Activated CD4-positive, alpha-beta T cell treated with anti-CD3 and anti-CD28 coated beads for 4 hours (primary cell): ENCODE measurements around the gene EVPLL.
"Not testable (repeated sequence)": the region's sequence is repeated elsewhere in the genome, so short reads cannot be mapped to it uniquely, and the experiment has no call there.

Source experiments
- DNase-seq, 2 donors: peaks; one replicate each; pipeline ENCODE4 v3.0.0-alpha.2; 2020

EVPLL gene

DNA sequence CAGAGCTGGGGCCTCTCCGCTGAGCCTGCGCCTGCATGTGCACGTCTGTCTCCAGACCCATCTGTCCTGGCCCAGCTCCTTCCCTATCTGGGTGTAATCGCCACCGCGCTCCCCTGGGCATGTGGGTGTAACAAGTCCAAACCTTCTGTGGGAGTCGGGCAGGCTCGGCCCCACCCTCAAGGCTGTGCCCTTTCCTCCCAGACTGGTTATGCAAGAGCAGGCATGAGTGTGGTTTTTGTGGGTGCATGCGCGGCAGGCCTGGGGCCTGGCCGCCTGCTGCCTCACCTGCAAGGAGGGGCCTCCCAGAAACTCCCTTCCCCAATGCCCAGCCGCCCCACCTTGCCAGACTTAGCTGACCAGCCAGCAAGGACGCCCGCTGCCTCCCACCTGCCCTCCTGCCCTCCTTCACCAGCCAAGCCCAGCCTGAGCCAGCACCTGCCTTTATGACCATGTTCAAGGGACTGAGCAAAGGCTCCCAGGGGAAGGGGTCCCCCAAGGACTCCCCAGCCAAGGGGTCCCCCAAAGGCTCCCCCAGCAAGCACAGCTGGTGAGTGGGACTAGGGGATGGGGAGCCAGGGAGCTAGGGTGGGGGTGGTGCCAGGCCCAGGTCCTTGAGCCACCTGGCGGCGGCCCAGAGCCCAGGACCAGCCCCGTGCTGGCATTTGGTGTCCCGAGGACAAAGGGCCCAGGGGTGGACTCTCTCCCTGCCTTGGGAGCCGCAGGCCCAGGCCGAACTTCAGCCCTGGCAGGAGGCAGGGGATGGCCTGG, at the start of gene EVPLL:
EVPLL (plus strand) TSS at position 342 of the 768 bp plus-strand sequence. CDS start 3,160 bp downstream, outside the sequence.
- DNase-seq: no peak

- no peak for DNase-seq
These were observed 48.9 kb upstream of the EVPLL start for GRCh38 chr17:18328643-18329204.

- DNase-seq: no peak
These were observed 45.7 kb upstream of the EVPLL start for GRCh38 chr17:18331879-18332278.

DNA sequence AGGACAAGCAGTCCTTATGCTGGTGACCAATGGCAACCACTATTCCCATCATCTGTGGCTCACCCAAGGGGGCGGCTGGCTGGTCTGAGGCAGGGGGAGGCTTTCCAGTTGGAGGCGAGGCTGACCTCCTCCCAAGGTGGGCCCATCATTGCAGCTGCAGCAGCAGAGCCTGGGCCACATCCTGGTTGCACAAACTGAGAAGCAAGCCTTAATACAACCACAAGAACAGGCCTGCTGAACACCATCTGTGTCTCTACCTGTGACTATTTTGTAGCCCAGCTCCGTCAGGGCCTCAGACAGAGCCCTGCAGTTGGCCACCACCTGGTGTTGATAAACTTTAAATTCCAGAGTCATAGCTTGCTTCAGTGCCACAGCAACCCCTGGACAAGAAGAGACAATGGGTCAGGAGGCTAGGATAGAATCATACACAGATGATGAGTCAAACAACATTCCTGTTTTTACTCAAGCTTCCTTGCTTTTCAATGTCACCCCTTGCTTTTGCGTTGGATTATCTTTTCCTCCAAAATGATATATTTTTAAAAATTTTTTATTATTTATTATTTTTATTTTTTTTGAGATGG, 44.6 kb upstream of the EVPLL start:
- no peak for DNase-seq

DNA sequence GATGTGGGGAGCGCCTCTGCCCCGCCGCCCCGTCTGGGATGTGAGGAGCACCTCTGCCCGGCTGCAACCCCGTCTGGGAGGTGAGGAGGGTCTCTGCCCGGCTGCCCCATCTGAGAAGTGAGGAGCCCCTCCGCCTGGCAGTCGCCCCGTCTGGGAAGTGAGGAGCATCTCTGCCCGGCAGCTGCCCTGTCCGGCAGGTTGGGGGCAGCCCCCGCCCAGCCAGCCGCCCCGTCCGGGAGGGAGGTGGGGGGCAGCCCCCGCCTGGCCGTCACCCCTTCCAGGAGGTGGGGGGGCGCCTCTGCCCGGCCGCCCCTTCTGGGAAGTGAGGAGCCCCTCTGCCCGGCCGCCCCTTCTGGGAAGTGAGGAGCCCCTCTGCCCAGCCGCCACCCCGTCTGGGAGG, 39.4 kb upstream of the EVPLL start:
- DNase-seq: not testable (repeated sequence)

- no peak for DNase-seq
These were observed 37.6 kb upstream of the EVPLL start for GRCh38 chr17:18339933-18340332.

GRCh38 chr17:18344021-18344420, 33.6 kb upstream of the EVPLL start:
- DNase-seq: no peak

DNA sequence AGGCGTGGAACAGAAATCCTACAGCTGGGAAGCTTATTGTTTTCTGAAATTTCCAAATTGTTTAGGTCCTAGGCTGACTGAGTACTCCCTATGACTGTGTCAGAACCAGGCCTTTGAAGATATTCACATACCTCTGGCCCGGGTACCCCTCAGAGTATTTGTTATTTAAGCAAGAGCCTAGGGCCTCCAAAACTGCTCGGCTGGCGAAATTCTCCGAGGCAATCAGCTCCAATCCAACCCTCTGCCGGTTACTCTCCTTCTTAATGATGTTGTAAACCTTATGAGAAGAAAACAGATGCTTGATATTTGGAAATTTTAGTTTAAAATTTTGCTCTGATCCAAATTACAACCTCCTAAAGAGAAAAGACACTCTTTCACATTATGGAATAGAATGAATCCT, 24.0 kb upstream of the EVPLL start:
- no peak for DNase-seq

DNA sequence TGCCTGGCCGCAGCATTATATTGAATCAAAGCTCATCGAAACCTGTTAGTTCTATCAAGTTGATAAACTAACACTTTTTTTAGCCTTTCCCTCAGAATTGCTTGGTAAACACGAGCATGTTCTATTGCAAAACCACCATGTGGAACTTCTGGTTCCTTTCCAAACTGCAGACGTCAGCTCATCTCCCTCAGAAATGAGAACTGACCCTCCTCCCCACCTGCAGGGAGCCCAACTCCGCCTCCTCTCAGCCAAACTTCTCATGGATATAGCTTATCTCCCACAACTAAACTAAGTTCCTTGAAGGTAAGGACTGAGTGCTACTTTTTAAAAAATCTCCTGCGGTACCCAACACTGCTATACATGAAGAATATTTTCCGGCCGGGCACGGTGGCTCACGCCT, 21.0 kb upstream of the EVPLL start:
- DNase-seq: no peak

DNA sequence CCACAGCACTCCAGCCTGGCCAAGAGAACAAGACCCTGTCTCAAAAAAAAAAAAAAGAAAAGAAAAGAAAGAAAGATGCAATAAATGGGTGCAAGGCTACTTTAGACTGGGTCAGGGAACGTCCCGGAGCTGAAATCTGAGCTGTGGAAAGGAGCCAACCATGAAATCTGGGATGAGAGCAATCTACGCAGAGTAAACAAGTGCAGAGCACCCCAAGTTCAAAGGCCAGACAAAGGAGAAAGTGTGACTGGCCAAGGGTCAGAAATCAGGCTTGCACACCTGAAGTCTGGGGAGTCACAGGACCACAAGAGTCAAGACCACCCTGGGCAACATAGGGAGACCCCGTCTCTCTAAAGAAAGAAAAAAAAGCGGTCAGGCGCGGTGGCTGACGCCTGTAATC, 17.1 kb upstream of the EVPLL start:
- DNase-seq: no peak

- DNase-seq: no peak
These were observed 15.5 kb upstream of the EVPLL start for GRCh38 chr17:18361837-18362697.

GRCh38 chr17:18362698-18363100, 14.9 kb upstream of the EVPLL start:
- no peak for DNase-seq

DNA sequence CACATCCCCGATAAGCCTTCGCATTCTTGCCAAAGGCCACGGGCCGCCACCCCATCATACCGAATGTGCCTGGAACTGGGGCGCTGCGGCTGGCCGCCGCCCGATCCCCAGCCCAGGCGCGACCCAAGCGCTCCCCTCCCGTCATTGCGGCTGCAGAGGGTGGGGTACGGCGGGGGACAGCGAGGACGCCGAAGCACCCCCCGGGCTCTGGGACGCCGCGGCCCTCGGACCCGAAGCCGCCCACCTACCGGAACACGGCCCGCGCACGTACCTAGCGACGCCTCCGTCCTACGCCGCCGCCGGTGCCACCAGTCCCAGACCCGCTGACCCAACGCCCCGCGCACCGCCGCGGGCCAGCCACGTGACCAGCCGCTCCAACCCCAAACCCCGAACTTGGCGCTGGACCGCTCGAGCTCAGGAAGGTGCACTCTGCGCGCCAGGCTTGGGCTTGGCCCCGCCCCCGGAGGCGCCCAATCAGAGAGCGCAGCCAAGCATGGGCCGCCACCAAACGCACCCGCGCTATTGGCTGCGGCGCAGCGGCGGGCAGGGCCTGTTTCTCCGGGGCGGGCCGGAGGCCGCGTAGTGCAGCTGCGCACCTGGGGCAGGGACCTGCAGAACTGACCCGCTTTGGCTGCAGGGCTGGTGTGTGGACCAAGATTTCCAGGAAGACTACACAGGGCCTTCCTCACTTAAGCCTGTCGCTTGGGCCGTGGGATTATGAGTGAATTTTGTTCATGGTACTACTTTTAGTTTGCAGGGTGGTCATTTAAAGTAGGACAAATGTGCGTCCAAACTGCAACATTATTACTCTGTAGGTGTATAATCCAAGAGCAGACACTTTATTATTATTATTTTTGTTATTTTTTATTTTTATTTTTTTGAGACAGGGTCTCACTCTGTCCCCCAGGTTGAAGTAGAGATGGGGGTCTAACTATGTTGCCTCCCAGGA, 14.2 kb upstream of the EVPLL start, which contains the start of gene SHMT1:
SHMT1 (minus strand) TSS at position 450 of the 949 bp plus-strand sequence. CDS start 7,569 bp downstream, outside the sequence.
- peak; percentile 85 for DNase-seq

- DNase-seq: no peak
These were observed 13.4 kb upstream of the EVPLL start for GRCh38 chr17:18364166-18364565.

DNA sequence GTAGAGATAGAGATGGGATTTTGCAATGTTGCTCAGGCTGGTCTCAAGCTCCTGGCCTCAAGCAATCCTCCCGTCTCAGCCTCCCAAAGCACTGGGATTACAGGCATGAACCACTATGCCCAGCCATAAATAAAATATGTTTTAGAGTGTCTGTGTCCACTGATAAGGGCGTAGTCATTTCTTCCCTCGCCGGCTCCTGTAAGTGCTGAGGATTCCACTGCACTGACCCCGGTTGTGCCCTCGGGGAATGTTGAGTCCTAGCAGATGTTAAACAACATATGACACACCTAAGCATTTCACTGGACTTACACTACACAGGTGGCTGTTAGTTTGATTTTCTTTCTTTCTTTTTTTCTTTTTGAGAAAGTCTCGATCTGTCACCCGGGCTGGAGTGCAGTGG, 8.6 kb upstream of the EVPLL start:
- DNase-seq: no peak

DNA sequence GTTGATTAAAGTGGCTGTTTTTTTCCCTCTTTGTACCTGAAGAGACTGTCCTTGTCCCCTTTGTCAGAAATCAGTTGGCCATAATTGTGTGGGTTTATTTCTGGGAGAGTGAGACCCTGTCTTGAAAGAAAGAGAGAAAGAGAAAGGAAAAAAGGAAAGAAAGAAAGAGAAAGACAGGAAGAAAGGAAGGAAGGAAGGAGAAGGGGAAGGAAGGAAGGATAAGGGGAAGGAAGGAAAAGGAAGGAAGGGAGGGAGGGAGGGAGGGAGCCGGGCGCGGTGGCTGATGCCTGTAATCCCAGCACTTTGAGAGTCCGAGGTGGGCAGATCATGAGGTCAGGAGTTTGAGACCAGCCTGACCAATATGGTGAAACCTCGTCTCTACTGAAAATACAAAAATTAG, 6.8 kb upstream of the EVPLL start:
- no peak for DNase-seq

GRCh38 chr17:18371455-18371854, 6.1 kb upstream of the EVPLL start:
- DNase-seq: no peak

DNA sequence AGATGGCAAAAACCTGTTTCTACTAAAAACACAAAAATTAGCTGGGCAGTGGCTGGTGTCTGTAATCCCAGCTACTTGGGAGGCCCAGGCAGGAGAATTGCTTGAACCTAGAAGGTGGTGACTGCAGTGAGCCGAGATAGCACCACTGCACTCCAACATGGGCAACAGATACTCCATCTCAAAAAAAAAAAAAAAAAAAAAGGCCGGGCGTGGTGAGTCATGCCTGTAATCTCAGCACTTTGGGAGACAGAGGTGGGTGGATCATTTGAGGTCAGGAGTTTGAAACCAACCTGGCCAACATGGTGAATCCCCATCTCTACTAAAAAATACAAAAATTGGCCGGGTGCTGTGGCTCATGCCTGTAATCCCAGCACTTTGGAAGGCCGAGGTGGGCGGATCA, 4.4 kb upstream of the EVPLL start:
- DNase-seq: not testable (repeated sequence)

DNA sequence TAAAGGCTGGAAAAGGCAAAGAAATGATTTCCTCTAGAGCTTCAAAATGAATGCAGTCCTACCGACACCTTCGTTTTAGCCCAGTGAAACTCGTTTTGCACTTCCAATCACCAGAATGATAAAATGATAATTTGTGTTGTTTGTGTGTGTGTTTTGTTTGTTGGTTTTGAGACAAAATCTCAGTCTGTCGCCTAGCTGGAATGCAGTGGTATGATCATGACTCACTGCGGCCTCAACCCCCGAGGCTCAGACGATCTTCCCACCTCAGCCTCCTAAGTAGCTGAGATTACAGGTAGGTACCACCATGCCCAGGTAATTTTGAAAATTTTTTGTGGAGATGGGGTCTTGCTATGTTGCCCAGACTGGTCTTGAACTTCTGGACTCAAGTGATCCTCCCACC, 3.4 kb upstream of the EVPLL start:
- no peak for DNase-seq

DNA sequence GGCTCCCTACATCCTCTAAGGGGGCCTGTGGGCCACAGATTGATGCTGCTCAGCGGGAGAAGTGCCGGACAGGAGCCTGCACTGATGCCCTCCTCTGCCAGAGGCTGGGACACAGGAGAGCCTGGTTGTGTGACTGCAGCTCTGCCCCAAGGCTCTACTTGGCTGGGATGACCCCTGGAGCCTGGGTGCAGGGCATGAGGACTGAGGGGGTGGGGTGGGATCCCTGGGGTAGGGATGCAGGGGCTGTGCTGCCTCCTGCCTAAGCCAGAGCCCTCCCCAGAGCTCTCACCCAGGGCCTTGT, 577 bp downstream of the EVPLL start:
- DNase-seq: no peak

DNA sequence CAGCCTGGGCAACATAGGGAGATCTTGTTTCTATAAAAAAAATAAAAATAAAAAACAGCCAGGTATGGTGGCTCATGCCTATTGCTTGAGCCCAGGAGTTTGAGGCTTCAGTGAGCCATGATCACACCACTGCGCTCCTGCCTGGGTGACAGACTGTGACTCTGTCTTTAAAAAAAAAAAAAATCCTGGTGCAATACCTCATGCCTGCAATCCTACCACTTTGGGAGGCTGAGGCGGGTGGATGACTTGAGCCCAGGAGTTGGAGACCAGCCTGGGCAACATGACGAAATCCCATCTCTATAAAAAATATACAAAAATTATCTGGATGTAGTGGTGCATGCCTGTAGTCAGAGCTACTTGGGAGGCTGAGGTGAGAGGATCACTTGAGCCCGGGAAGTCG, 1.0 kb downstream of the EVPLL start:
- not testable (repeated sequence) for DNase-seq
